HEK293 (cell line): ENCODE data around the gene ABHD14A.

ENCODE experiments used
- CTCF ChIA-PET: fragments of 350-600 bp; formaldehyde crosslinking; extraction: SDS; loops from one replicate; lab custom pipeline; 2021; ENCODE audit warnings: antibody characterized with exemption; lab: Yijun Ruan, JAX
- POLR2A ChIA-PET: fragments of 300-600 bp; formaldehyde crosslinking; extraction: SDS; loops from one replicate; lab custom pipeline; 2020; ENCODE audit warnings: antibody characterized with exemption, inconsistent platforms; lab: Yijun Ruan, JAX
- H3K27ac ChIP-seq: fragments of 200-500 bp; sonication (Bioruptor generic); 2 replicates; pipeline ENCODE4 v1.5.1; 2014; ENCODE audit warnings: low read depth, low read length, control low read depth, inconsistent platforms; ENCODE audit errors: extremely low read depth
- H3K36me3 ChIP-seq, 2 experiments: fragments of 200-500 bp in 1 of 2; sonication (Bioruptor generic) in 1 of 2; 1 replicate in 1 of 2; 2 replicates in 1 of 2; pipeline ENCODE4 v1.5.1; 2014 to 2017; ENCODE audit warnings: inconsistent platforms in 2 of 2, low read length in 2 of 2; ENCODE audit not compliant: control insufficient read depth in 2 of 2, insufficient read depth in 1 of 2
- H3K4me1 ChIP-seq: fragments of 200-500 bp; sonication (Bioruptor generic); 2 replicates; pipeline ENCODE4 v1.5.1; 2014; ENCODE audit warnings: mild to moderate bottlenecking, low read length, inconsistent platforms; ENCODE audit not compliant: control insufficient read depth, insufficient read depth
- H3K4me3 ChIP-seq: 2 replicates; pipeline ENCODE4 v1.5.1; 2011; ENCODE audit warnings: low read depth, mild to moderate bottlenecking, control low read depth, low read length, moderate library complexity
- H3K9me3 ChIP-seq: fragments of 200-500 bp; sonication (Bioruptor generic); 2 replicates; pipeline ENCODE4 v1.5.1; 2014; ENCODE audit warnings: low read depth, low read length, inconsistent platforms; ENCODE audit not compliant: control insufficient read depth, insufficient read depth
- GLI4 ChIP-seq: fragments of 450-650 bp; formaldehyde crosslinking; IDR thresholded peaks from 2 replicates; pipeline ENCODE4 v1.5.1; 2016; ENCODE audit warnings: missing biosample characterization, missing genetic modification characterization
- KLF10 ChIP-seq: fragments of 450-650 bp; IDR thresholded peaks from 2 replicates; pipeline ENCODE4 v1.5.1; 2018; ENCODE audit warnings: missing biosample characterization, mild to moderate bottlenecking, missing genetic modification characterization
- MEIS1 ChIP-seq: sonication (generic); formaldehyde crosslinking; IDR thresholded peaks from 2 replicates; pipeline ENCODE4 v1.8.1; 2022; ENCODE audit warnings: missing genetic modification reagents, mild to moderate bottlenecking, borderline replicate concordance
- WT1 ChIP-seq: fragments of 450-650 bp; formaldehyde crosslinking; IDR thresholded peaks from 2 replicates; pipeline ENCODE4 v1.5.1; 2016; ENCODE audit warnings: missing biosample characterization, missing genetic modification characterization
- ZBTB48 ChIP-seq: fragments of 450-650 bp; formaldehyde crosslinking; IDR thresholded peaks from 2 replicates; pipeline ENCODE4 v1.5.1; 2016; ENCODE audit warnings: missing biosample characterization, missing genetic modification characterization
- ZBTB8A ChIP-seq: fragments of 450-650 bp; formaldehyde crosslinking; IDR thresholded peaks from 2 replicates; pipeline ENCODE4 v1.5.1; 2016; ENCODE audit warnings: missing biosample characterization, missing genetic modification characterization
- ZFHX2 ChIP-seq: fragments of 450-650 bp; formaldehyde crosslinking; conservative IDR thresholded peaks from 2 replicates; pipeline ENCODE4 v1.5.1; 2016; ENCODE audit warnings: missing biosample characterization, missing genetic modification characterization
- ZIC2 ChIP-seq: fragments of 450-650 bp; formaldehyde crosslinking; IDR thresholded peaks from 2 replicates; pipeline ENCODE4 v1.5.1; 2016; ENCODE audit warnings: missing biosample characterization, missing genetic modification characterization
- ZNF132 ChIP-seq: fragments of 450-650 bp; formaldehyde crosslinking; IDR thresholded peaks from 2 replicates; pipeline ENCODE4 v1.5.1; 2017; ENCODE audit warnings: missing biosample characterization, missing genetic modification characterization, borderline replicate concordance
- ZNF211 ChIP-seq: fragments of 450-650 bp; formaldehyde crosslinking; IDR thresholded peaks from 2 replicates; pipeline ENCODE4 v1.5.1; 2016; ENCODE audit warnings: low read depth, missing biosample characterization, missing genetic modification characterization
- ZNF335 ChIP-seq: fragments of 450-650 bp; formaldehyde crosslinking; conservative IDR thresholded peaks from 2 replicates; pipeline ENCODE4 v1.5.1; 2016; ENCODE audit warnings: missing biosample characterization, missing genetic modification characterization
- ZNF514 ChIP-seq: fragments of 450-650 bp; formaldehyde crosslinking; IDR thresholded peaks from 2 replicates; pipeline ENCODE4 v1.5.1; 2016; ENCODE audit warnings: missing biosample characterization, missing genetic modification characterization
- ZNF555 ChIP-seq: fragments of 450-650 bp; formaldehyde crosslinking; conservative IDR thresholded peaks from 2 replicates; pipeline ENCODE4 v1.5.1; 2017; ENCODE audit warnings: missing biosample characterization, mild to moderate bottlenecking, missing genetic modification characterization, inconsistent platforms
- ZNF558 ChIP-seq: fragments of 450-650 bp; formaldehyde crosslinking; IDR thresholded peaks from 2 replicates; pipeline ENCODE4 v1.5.1; 2016; ENCODE audit warnings: missing biosample characterization, missing genetic modification characterization
- TF ChIP-seq, protein P1 (sequence below): fragments of 450-650 bp; formaldehyde crosslinking; IDR thresholded peaks from 2 replicates; pipeline ENCODE4 v1.5.1; 2016; ENCODE audit warnings: missing biosample characterization, missing genetic modification characterization
- TF ChIP-seq, protein P2 (sequence below): fragments of 450-650 bp; formaldehyde crosslinking; IDR thresholded peaks from 2 replicates; pipeline ENCODE4 v1.5.1; 2016; ENCODE audit warnings: missing biosample characterization, missing genetic modification characterization
- TF ChIP-seq, protein P3 (sequence below): fragments of 450-650 bp; formaldehyde crosslinking; IDR thresholded peaks from 2 replicates; pipeline ENCODE4 v1.5.1; 2016; ENCODE audit warnings: missing biosample characterization, missing genetic modification characterization
- TF ChIP-seq, protein P4 (sequence below): fragments of 450-650 bp; formaldehyde crosslinking; IDR thresholded peaks from 2 replicates; pipeline ENCODE4 v1.5.1; 2017; ENCODE audit warnings: missing biosample characterization, missing genetic modification characterization

The ABHD14A gene

DNA sequence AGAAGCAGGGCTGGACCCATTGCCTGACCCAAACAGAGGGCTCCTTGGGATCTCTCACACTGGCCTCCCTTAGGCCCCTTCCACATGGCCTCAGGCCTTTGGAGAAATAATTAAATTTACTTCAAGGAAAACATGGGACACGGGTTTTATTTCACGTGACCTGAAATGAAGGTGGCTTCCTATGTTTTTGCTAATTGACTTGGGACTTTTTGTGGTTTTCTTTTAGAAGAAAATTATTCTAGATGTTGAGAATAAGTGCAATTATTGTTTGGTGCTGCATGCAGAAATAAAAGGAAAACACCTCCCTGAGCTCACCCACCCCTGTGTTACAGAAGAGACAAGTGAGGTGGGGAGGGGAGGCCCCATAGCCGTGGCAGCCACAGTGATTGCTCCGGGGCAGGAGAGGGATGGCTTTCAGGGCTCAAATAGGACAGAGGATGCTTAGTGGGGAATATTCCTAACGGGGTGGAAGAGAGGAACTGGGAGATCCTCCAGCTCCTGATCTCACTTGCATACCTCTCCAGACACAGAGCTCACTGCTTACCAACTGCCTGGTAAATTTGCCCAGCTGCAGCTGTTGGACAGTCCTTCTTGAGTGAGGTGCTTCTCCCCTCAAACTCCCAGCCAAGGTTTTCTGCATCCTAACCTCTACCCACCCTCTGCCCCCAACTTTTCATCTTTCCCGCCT, 50.0 kb downstream of the ABHD14A start:
- H3K36me3 ChIP-seq, result no peaks in the 10 kb centered on the region
- ChIA-PET POLR2A (no interaction called here), CTCF (no interaction called here)
- no peak overlapping the region for H3K4me3 ChIP-seq
- H3K9me3 ChIP-seq, result no peaks in the 10 kb centered on the region
- H3K27ac ChIP-seq, result no peak overlapping the region
- peaks cover 5% of the 10 kb centered on the region for H3K4me1 ChIP-seq
- TF ChIP-seq, protein P1, sequence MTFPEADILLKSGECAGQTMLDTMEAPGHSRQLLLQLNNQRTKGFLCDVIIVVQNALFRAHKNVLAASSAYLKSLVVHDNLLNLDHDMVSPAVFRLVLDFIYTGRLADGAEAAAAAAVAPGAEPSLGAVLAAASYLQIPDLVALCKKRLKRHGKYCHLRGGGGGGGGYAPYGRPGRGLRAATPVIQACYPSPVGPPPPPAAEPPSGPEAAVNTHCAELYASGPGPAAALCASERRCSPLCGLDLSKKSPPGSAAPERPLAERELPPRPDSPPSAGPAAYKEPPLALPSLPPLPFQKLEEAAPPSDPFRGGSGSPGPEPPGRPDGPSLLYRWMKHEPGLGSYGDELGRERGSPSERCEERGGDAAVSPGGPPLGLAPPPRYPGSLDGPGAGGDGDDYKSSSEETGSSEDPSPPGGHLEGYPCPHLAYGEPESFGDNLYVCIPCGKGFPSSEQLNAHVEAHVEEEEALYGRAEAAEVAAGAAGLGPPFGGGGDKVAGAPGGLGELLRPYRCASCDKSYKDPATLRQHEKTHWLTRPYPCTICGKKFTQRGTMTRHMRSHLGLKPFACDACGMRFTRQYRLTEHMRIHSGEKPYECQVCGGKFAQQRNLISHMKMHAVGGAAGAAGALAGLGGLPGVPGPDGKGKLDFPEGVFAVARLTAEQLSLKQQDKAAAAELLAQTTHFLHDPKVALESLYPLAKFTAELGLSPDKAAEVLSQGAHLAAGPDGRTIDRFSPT (tag by site-specific recombination), result no peak
- TF ChIP-seq ZNF335 (tag by site-specific recombination) (no peak), MEIS1 (CRISPR knock-in tag) (no peak), WT1 (no peak), ZNF555 (tag by site-specific recombination) (no peak)

DNA sequence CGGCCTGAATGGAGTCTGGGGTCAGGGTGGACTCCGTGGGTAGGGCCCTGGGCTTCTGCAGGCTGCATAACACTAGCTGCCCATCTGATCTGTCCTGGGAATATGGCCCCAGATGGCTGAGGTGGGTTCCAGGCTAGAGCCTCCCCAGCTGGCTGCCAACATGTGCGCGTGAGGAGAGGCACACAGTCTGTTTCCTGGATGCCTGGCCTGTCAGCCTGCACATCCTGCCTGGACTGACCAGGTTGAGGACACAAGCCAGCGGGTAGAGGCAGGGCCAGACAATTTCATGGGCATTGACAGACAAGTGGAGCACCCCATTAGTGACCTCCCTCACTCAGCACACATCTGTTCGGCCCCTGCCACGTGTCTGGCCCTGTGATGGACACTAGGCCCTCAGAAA, 50.6 kb downstream of the ABHD14A start:
- TF ChIP-seq ZNF132 (no peak), ZNF211 (tag by site-specific recombination) (no peak)
- TF ChIP-seq, protein P2, sequence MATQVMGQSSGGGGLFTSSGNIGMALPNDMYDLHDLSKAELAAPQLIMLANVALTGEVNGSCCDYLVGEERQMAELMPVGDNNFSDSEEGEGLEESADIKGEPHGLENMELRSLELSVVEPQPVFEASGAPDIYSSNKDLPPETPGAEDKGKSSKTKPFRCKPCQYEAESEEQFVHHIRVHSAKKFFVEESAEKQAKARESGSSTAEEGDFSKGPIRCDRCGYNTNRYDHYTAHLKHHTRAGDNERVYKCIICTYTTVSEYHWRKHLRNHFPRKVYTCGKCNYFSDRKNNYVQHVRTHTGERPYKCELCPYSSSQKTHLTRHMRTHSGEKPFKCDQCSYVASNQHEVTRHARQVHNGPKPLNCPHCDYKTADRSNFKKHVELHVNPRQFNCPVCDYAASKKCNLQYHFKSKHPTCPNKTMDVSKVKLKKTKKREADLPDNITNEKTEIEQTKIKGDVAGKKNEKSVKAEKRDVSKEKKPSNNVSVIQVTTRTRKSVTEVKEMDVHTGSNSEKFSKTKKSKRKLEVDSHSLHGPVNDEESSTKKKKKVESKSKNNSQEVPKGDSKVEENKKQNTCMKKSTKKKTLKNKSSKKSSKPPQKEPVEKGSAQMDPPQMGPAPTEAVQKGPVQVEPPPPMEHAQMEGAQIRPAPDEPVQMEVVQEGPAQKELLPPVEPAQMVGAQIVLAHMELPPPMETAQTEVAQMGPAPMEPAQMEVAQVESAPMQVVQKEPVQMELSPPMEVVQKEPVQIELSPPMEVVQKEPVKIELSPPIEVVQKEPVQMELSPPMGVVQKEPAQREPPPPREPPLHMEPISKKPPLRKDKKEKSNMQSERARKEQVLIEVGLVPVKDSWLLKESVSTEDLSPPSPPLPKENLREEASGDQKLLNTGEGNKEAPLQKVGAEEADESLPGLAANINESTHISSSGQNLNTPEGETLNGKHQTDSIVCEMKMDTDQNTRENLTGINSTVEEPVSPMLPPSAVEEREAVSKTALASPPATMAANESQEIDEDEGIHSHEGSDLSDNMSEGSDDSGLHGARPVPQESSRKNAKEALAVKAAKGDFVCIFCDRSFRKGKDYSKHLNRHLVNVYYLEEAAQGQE (tag by site-specific recombination), result no peak
- CTCF ChIA-PET, result no interaction called here
- no peaks in the 10 kb centered on the region for H3K36me3 ChIP-seq
- no peak overlapping the region for H3K4me3 ChIP-seq
- peaks cover 5% of the 10 kb centered on the region for H3K4me1 ChIP-seq
- H3K27ac ChIP-seq, result no peak overlapping the region
- POLR2A ChIA-PET, result no interaction called here
- no peaks in the 10 kb centered on the region for H3K9me3 ChIP-seq

DNA sequence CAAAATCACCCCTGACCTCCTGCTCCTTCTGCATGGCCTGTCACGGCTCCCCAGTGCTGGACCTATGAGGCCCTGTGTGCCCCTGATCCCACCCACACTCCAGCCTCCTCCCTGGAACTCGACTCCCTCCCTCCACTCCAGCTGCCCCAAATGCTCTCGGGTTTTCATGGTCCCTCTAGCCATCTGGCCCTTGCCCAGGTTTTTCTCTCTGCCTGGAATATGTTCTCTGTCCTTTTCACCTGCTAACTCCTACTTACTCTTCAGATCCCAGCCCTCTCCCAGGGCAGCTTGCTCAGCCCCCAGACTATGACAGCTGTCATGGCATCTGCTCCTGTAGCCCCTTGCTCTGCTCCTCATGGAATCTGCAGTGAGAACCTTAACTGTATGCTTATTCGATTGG, 51.2 kb downstream of the ABHD14A start:
- H3K9me3 ChIP-seq, result no peaks in the 10 kb centered on the region
- TF ChIP-seq ZFHX2 (tag by site-specific recombination) (0 out of 2 replicates have a peak, but pooled peaks have one; percentile 19), ZNF514 (tag by site-specific recombination) (no peak)
- no peak overlapping the region for H3K27ac ChIP-seq
- no peaks in the 10 kb centered on the region for H3K36me3 ChIP-seq
- H3K4me3 ChIP-seq, result no peak overlapping the region
- ChIA-PET POLR2A (no interaction called here), CTCF (no interaction called here)
- peaks cover 5% of the 10 kb centered on the region for H3K4me1 ChIP-seq

DNA sequence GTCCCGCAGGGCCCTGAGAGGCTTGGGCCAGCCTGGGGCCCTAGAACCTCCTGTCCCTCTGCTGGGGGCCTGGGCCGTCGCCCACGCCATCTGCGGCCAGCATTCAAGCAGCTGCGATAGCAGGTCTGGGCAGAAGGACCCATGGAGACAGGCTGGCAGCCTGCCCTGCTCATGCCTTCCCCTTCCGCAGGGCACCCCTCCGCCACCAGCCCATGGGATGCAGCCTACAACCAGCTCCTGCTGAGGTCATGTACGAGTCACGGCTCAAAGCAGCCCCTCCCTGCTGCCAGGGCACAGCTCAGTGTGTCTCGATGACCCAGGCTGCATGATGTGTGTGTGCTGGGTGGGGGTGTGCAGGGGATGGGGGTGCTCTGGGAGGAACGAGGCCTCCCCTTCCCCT, 53.7 kb downstream of the ABHD14A start:
- Histone ChIP-seq H3K4me1 (no peaks in the 10 kb centered on the region), H3K36me3 (no peaks in the 10 kb centered on the region), H3K27ac (no peak overlapping the region), H3K4me3 (no peak overlapping the region), H3K9me3 (no peaks in the 10 kb centered on the region)
- POLR2A ChIA-PET, result no interaction called here
- TF ChIP-seq ZIC2 (peak; percentile 26; the same call in 1 of the 2 replicates), ZBTB8A (tag by site-specific recombination) (no peak), GLI4 (tag by site-specific recombination) (no peak), KLF10 (no peak), ZBTB48 (tag by site-specific recombination) (no peak), ZNF558 (tag by site-specific recombination) (no peak)
- TF ChIP-seq, protein P3, sequence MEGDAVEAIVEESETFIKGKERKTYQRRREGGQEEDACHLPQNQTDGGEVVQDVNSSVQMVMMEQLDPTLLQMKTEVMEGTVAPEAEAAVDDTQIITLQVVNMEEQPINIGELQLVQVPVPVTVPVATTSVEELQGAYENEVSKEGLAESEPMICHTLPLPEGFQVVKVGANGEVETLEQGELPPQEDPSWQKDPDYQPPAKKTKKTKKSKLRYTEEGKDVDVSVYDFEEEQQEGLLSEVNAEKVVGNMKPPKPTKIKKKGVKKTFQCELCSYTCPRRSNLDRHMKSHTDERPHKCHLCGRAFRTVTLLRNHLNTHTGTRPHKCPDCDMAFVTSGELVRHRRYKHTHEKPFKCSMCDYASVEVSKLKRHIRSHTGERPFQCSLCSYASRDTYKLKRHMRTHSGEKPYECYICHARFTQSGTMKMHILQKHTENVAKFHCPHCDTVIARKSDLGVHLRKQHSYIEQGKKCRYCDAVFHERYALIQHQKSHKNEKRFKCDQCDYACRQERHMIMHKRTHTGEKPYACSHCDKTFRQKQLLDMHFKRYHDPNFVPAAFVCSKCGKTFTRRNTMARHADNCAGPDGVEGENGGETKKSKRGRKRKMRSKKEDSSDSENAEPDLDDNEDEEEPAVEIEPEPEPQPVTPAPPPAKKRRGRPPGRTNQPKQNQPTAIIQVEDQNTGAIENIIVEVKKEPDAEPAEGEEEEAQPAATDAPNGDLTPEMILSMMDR (tag by site-specific recombination), result no peak
- TF ChIP-seq, protein P4, sequence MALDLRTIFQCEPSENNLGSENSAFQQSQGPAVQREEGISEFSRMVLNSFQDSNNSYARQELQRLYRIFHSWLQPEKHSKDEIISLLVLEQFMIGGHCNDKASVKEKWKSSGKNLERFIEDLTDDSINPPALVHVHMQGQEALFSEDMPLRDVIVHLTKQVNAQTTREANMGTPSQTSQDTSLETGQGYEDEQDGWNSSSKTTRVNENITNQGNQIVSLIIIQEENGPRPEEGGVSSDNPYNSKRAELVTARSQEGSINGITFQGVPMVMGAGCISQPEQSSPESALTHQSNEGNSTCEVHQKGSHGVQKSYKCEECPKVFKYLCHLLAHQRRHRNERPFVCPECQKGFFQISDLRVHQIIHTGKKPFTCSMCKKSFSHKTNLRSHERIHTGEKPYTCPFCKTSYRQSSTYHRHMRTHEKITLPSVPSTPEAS, result no peak
- CTCF ChIA-PET, result interaction anchor here (0.6 kb wide), 2 partner anchors 54 to 90 kb away, joined by 3 to 4 read pairs; no protein-coding TSS in a partner anchor
